IMR-90 (cell line): ENCODE results near the gene NLRC5. TPM values are rescaled to one million over a fixed set of nuclear protein-coding genes. Genes with fewer than 3 reads are reported as not detected.

ENCODE experiments used
- ATAC-seq: fragments of 200-7000 bp; cut with Tn5 transposase; 2 replicates; pipeline ENCODE4 v1.9.1; 2020; ENCODE audit warnings: low read depth, mild to moderate bottlenecking, moderate library complexity
- BruUV-seq: library from RNA; stranded (reverse); fragments of 400-500 nt; replicated peaks from 2 replicates; lab custom pipeline; 2021; lab: Mats Ljungman, UMichigan
- CTCF ChIA-PET: fragments of 300-600 bp; formaldehyde crosslinking; extraction: SDS; loops from one replicate; lab custom pipeline; 2021; ENCODE audit warnings: antibody characterized with exemption; lab: Yijun Ruan, JAX
- POLR2A ChIA-PET: fragments of 300-600 bp; sonication (Branson Sonifier 250); formaldehyde crosslinking; loops from one replicate; lab custom pipeline; 2022; ENCODE audit warnings: antibody characterized with exemption; ENCODE audit not compliant: unreplicated experiment; lab: Charles Lee
- DNase-seq: peaks from one replicate; pipeline ENCODE4 v3.0.0; 2013
- H2AFZ ChIP-seq: replicated peaks from 2 replicates; pipeline ENCODE3; 2013; ENCODE audit warnings: low read length, mild to moderate bottlenecking; ENCODE audit not compliant: poor library complexity
- H2AK5ac ChIP-seq: 2 replicates; pipeline ENCODE4 v1.6.1; 2013; ENCODE audit warnings: low read depth, low read length, inconsistent platforms
- H2AK9ac ChIP-seq: replicated peaks from 2 replicates; pipeline ENCODE3; 2013; ENCODE audit warnings: mild to moderate bottlenecking, low read depth, low read length, moderate library complexity; ENCODE audit not compliant: poor library complexity
- H2BK120ac ChIP-seq: 2 replicates; pipeline ENCODE4 v1.6.1; 2013; ENCODE audit warnings: low read depth, low read length, inconsistent platforms
- H2BK15ac ChIP-seq: 3 replicates; pipeline ENCODE4 v1.6.1; 2013; ENCODE audit warnings: low read depth, low read length, inconsistent platforms
- H2BK20ac ChIP-seq: 2 replicates; pipeline ENCODE4 v1.6.1; 2013; ENCODE audit warnings: low read depth, mild to moderate bottlenecking, inconsistent platforms, low read length, moderate library complexity
- H2BK5ac ChIP-seq: 2 replicates; pipeline ENCODE4 v1.6.1; 2013; ENCODE audit warnings: mild to moderate bottlenecking, low read depth, low read length, inconsistent platforms; ENCODE audit not compliant: poor library complexity, severe bottlenecking
- H3K14ac ChIP-seq: replicated peaks from 2 replicates; pipeline ENCODE4 v1.6.1; 2013; ENCODE audit warnings: low read depth, low read length, inconsistent platforms
- H3K18ac ChIP-seq: 2 replicates; pipeline ENCODE4 v1.6.1; 2013; ENCODE audit warnings: low read depth, low read length, control low read depth
- H3K23ac ChIP-seq: 2 replicates; pipeline ENCODE4 v1.6.1; 2013; ENCODE audit warnings: low read depth, low read length, inconsistent platforms
- H3K27ac ChIP-seq: 2 replicates; pipeline ENCODE4 v1.5.1; 2013; ENCODE audit warnings: mild to moderate bottlenecking, control low read depth, low read length; ENCODE audit not compliant: insufficient read depth
- H3K27me3 ChIP-seq: 2 replicates; pipeline ENCODE4 v1.6.1; 2013; ENCODE audit warnings: low read length; ENCODE audit not compliant: control insufficient read depth, insufficient read depth
- H3K36me3 ChIP-seq: 2 replicates; pipeline ENCODE4 v1.6.1; 2013; ENCODE audit warnings: low read length, mixed read lengths; ENCODE audit not compliant: control insufficient read depth, insufficient read depth
- H3K4ac ChIP-seq: 2 replicates; pipeline ENCODE4 v1.6.1; 2013; ENCODE audit warnings: low read depth, low read length, inconsistent platforms
- H3K4me1 ChIP-seq: 2 replicates; pipeline ENCODE4 v1.6.1; 2013; ENCODE audit warnings: low read length, mixed read lengths; ENCODE audit not compliant: control insufficient read depth, insufficient read depth
- H3K4me2 ChIP-seq: 2 replicates; pipeline ENCODE4 v1.6.1; 2013; ENCODE audit warnings: low read depth, mild to moderate bottlenecking, control low read depth, low read length, moderate library complexity
- H3K4me3 ChIP-seq: 2 replicates; pipeline ENCODE4 v1.5.1; 2013; ENCODE audit warnings: low read depth, mild to moderate bottlenecking, control low read depth, low read length, moderate library complexity; ENCODE audit not compliant: insufficient read depth
- H3K56ac ChIP-seq: 2 replicates; pipeline ENCODE4 v1.6.1; 2013; ENCODE audit warnings: low read length, inconsistent platforms; ENCODE audit not compliant: insufficient read depth; ENCODE audit errors: extremely low read depth
- H3K79me1 ChIP-seq, 2 experiments: 2 replicates each; pipeline ENCODE4 v1.6.1; 2013; ENCODE audit warnings: low read length in 2 of 2, inconsistent platforms in 1 of 2, low read depth in 1 of 2
- H3K9ac ChIP-seq: 2 replicates; pipeline ENCODE4 v1.6.1; 2013; ENCODE audit warnings: low read depth, low read length, control low read depth
- H3K9me1 ChIP-seq: 2 replicates; pipeline ENCODE4 v1.6.1; 2013; ENCODE audit warnings: low read length, inconsistent platforms; ENCODE audit not compliant: insufficient read depth
- H3K9me3 ChIP-seq: 2 replicates; pipeline ENCODE4 v1.6.1; 2013; ENCODE audit warnings: low read length; ENCODE audit not compliant: control insufficient read depth, insufficient read depth
- H4K20me1 ChIP-seq: 2 replicates; pipeline ENCODE4 v1.6.1; 2013; ENCODE audit warnings: low read length, inconsistent platforms; ENCODE audit not compliant: insufficient read depth
- H4K5ac ChIP-seq: 2 replicates; pipeline ENCODE4 v1.6.1; 2013; ENCODE audit warnings: mild to moderate bottlenecking, low read depth, low read length, control low read depth
- H4K8ac ChIP-seq, 2 experiments: 2 replicates each; pipeline ENCODE4 v1.6.1; 2013; ENCODE audit warnings: low read depth in 2 of 2, low read length in 2 of 2, control low read depth in 1 of 2, inconsistent platforms in 1 of 2
- H4K91ac ChIP-seq: 2 replicates; pipeline ENCODE4 v1.6.1; 2013; ENCODE audit warnings: low read depth, low read length, inconsistent platforms; ENCODE audit not compliant: insufficient read depth
- BHLHE40 ChIP-seq: fragments of 150-350 bp; IDR thresholded peaks from 2 replicates; pipeline ENCODE4 v1.6.1; 2016; ENCODE audit warnings: mild to moderate bottlenecking, low read depth, low read length
- CHD1 ChIP-seq: IDR thresholded peaks from 2 replicates; pipeline ENCODE4 v1.6.1; 2012; ENCODE audit warnings: low read depth, low read length, improper control_type of control experiment
- CTCF ChIP-seq: conservative IDR thresholded peaks from 2 replicates; pipeline ENCODE4 v1.5.1; 2012; ENCODE audit warnings: mild to moderate bottlenecking, low read depth, low read length, improper control_type of control experiment
- FOS ChIP-seq: fragments of 150-350 bp; IDR thresholded peaks from 2 replicates; pipeline ENCODE4 v1.6.1; 2016; ENCODE audit warnings: low read depth, low read length
- MAFK ChIP-seq: IDR thresholded peaks from 2 replicates; pipeline ENCODE4 v1.6.1; 2012; ENCODE audit warnings: low read depth, low read length, improper control_type of control experiment
- MAZ ChIP-seq: IDR thresholded peaks from 2 replicates; pipeline ENCODE4 v1.6.1; 2012; ENCODE audit warnings: low read depth, mild to moderate bottlenecking, low read length, improper control_type of control experiment, moderate library complexity, borderline replicate concordance
- MXI1 ChIP-seq: IDR thresholded peaks from 2 replicates; pipeline ENCODE4 v1.6.1; 2012; ENCODE audit warnings: low read depth, mild to moderate bottlenecking, low read length, moderate library complexity, borderline replicate concordance
- NFE2L2 ChIP-seq: fragments of 150-350 bp; IDR thresholded peaks from 2 replicates; pipeline ENCODE4 v1.6.1; 2016; ENCODE audit warnings: low read depth, mild to moderate bottlenecking, low read length
- RAD21 ChIP-seq: IDR thresholded peaks from 2 replicates; pipeline ENCODE4 v1.6.1; 2012; ENCODE audit warnings: low read length, improper control_type of control experiment
- RFX5 ChIP-seq: IDR thresholded peaks from 2 replicates; pipeline ENCODE4 v1.8.0; 2012; ENCODE audit warnings: low read depth, mild to moderate bottlenecking, low read length, moderate library complexity
- SMC3 ChIP-seq: fragments of 150-350 bp; IDR thresholded peaks from 2 replicates; pipeline ENCODE4 v1.6.1; 2016; ENCODE audit warnings: low read depth, mild to moderate bottlenecking, antibody characterized with exemption, low read length, moderate library complexity
- WGBS, 2 experiments: methylation state at CpG; one replicate each; pipeline versions ENCODE4 v1.1.5 to v1.1.7; 2013; ENCODE audit warnings: missing lambda C conversion rate in 2 of 2; ENCODE audit not compliant: insufficient read length in 1 of 2; ENCODE audit errors: extremely low coverage in 2 of 2; 5-methylcytosine and 5-hydroxymethylcytosine counted together
- dilution Hi-C: fragments of 300-500 bp; cut with HindIII; formaldehyde crosslinking; loops from one replicate; pipeline ENCODE4 v1.14.3; 2018; ENCODE audit warnings: low sequenced_read_pairs; ENCODE audit not compliant: unreplicated experiment
- in situ Hi-C: fragments of 300-500 bp; cut with MboI; formaldehyde crosslinking; loops from 3 replicates; pipeline ENCODE4 v1.14.3; 2019; ENCODE audit warnings: low sequenced_read_pairs, inconsistent platforms, mixed read lengths
- intact Hi-C: fragments of 100-400 bp; cut with micrococcal nuclease; formaldehyde crosslinking; loops from 2 replicates; pipeline ENCODE4 v1.10.0; 2022
- polyA plus RNA-seq, 3 experiments: library from polyadenylated mRNA; depleted of rRNA; stranded (reverse); fragments of >200 nt; gene quantifications; 2 replicates each; pipeline ENCODE4 v1.2.3, GENCODE V29; 2012; ENCODE audit warnings: low replicate concordance in 1 of 3
- total RNA-seq: library from RNA; depleted of rRNA; stranded (reverse); fragments of >200 nt; gene quantifications from 2 replicates; pipeline ENCODE4 v1.2.3, GENCODE V29; 2012
- TF ChIP-seq, protein P1 (sequence below): fragments of 150-350 bp; IDR thresholded peaks from 2 replicates; pipeline ENCODE4 v1.6.1; 2016; ENCODE audit warnings: low read depth, mild to moderate bottlenecking, low read length, moderate library complexity, borderline replicate concordance

Gene NLRC5
- total and polyA plus RNA-seq, 2 of the 4 experiments (the other 2 are of a cell fraction): 9.1 to 14.9 TPM

- no peak for TF ChIP-seq BHLHE40
These were observed 134.0 kb downstream of the NLRC5 start (continued) for GRCh38 chr16:57123216-57123973.

- no peak overlapping the region for H2AK5ac ChIP-seq
- peaks cover 12% of the 10 kb centered on the region; the same call in 1 of the 2 replicates for H3K9me1 ChIP-seq
- no peak overlapping the region for H2BK15ac ChIP-seq
- BruUV-seq: no TSS peak
- H3K4me1 ChIP-seq: no peaks in the 10 kb centered on the region
- no peak overlapping the region for H2BK120ac ChIP-seq
- H3K9ac ChIP-seq: no peak overlapping the region
- no peak overlapping the region for H3K14ac ChIP-seq
- POLR2A ChIA-PET: no interaction called here
- H2BK20ac ChIP-seq: no peak overlapping the region
- WGBS, 2 experiments: no CpG with 5 or more reads among the region's 11 CpGs
- no peak overlapping the region for H3K4ac ChIP-seq
- H2AK9ac ChIP-seq: no peak overlapping the region
- ATAC-seq: no peak
- H3K27ac ChIP-seq: no peak overlapping the region
- H3K23ac ChIP-seq: no peak overlapping the region
- dilution Hi-C loops: no loop called here
- no peak overlapping the region for H3K4me2 ChIP-seq
- DNase-seq: no peak
- no peak overlapping the region for H3K18ac ChIP-seq
- intact Hi-C loops: no loop called here
- H4K91ac ChIP-seq: no peak overlapping the region
- no peak overlapping the region for H4K5ac ChIP-seq
- no peak overlapping the region for H4K8ac ChIP-seq
- no peak overlapping the region for H2AFZ ChIP-seq
- no peaks in the 10 kb centered on the region for H3K79me1 ChIP-seq
- in situ Hi-C loops: no loop called here
- no peaks in the 10 kb centered on the region for H4K20me1 ChIP-seq
- no peak overlapping the region for H3K4me3 ChIP-seq
- CTCF ChIA-PET: no interaction called here
- H3K36me3 ChIP-seq: peaks cover 4% of the 10 kb centered on the region; the same call in 1 of the 2 replicates
- H3K27me3 ChIP-seq: no peaks in the 10 kb centered on the region
- no peak overlapping the region for H3K56ac ChIP-seq
- no peaks in the 10 kb centered on the region for H3K9me3 ChIP-seq
- no peak overlapping the region for H2BK5ac ChIP-seq
- no peak for TF ChIP-seq NFE2L2
- no peak for TF ChIP-seq BHLHE40
- no peak for TF ChIP-seq FOS
- no peak for TF ChIP-seq RFX5
- no peak for TF ChIP-seq MAFK
- TF ChIP-seq MAZ: no peak
- no peak for TF ChIP-seq CTCF
- TF ChIP-seq CHD1: no peak
- no peak for TF ChIP-seq MXI1
- TF ChIP-seq, protein P1, sequence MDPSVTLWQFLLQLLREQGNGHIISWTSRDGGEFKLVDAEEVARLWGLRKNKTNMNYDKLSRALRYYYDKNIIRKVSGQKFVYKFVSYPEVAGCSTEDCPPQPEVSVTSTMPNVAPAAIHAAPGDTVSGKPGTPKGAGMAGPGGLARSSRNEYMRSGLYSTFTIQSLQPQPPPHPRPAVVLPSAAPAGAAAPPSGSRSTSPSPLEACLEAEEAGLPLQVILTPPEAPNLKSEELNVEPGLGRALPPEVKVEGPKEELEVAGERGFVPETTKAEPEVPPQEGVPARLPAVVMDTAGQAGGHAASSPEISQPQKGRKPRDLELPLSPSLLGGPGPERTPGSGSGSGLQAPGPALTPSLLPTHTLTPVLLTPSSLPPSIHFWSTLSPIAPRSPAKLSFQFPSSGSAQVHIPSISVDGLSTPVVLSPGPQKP: no peak
- no peak for TF ChIP-seq SMC3
- no peak for TF ChIP-seq RAD21
These were observed 134.8 kb downstream of the NLRC5 start for GRCh38 chr16:57123974-57124674.
